Lower leg skin (tissue), 3 donors: ENCODE data around the gene SMCP.

Experiments used
- POLR2A ChIP-seq, 2 donors: fragments of 450-650 bp; IDR thresholded peaks; one replicate each; pipeline ENCODE4 v1.6.1; 2016 to 2017; ENCODE audit warnings: antibody characterized with exemption in 2 of 2, mild to moderate bottlenecking in 1 of 2, moderate library complexity in 1 of 2
- TF ChIP-seq, protein P1 (sequence below), 3 donors: fragments of 450-650 bp; IDR thresholded peaks; one replicate each; pipeline ENCODE4 v1.5.1; 2016; ENCODE audit warnings: antibody characterized with exemption in 3 of 3, mild to moderate bottlenecking in 3 of 3, moderate library complexity in 2 of 3

DNA sequence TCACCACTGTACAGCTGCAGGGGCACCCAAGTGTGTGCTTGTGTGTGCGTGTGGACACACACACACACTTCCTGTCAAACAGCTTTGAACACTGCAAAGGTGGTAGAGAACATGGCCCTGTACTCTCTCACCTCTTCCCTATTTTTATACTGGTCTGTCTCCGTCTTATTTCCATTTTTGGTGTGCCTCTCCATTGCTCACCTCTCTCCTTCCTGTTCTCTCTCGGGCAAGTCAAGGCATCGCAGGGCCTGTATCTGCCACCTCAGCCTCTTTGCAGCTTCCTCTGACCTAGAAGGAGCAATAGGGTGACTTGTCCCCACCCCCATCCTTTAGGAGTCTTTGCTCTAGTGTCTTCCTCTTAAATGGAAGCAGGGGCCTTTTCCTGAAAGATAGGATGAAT, 2.2 kb downstream of the SMCP start:
- TF ChIP-seq, protein P1, sequence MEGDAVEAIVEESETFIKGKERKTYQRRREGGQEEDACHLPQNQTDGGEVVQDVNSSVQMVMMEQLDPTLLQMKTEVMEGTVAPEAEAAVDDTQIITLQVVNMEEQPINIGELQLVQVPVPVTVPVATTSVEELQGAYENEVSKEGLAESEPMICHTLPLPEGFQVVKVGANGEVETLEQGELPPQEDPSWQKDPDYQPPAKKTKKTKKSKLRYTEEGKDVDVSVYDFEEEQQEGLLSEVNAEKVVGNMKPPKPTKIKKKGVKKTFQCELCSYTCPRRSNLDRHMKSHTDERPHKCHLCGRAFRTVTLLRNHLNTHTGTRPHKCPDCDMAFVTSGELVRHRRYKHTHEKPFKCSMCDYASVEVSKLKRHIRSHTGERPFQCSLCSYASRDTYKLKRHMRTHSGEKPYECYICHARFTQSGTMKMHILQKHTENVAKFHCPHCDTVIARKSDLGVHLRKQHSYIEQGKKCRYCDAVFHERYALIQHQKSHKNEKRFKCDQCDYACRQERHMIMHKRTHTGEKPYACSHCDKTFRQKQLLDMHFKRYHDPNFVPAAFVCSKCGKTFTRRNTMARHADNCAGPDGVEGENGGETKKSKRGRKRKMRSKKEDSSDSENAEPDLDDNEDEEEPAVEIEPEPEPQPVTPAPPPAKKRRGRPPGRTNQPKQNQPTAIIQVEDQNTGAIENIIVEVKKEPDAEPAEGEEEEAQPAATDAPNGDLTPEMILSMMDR (IDR thresholded peaks at IDR 0.05): no peak
- no peak for TF ChIP-seq POLR2A (IDR thresholded peaks at IDR 0.05)
